ENCODE results near the gene LRBA. TPM values are rescaled to one million over a fixed set of nuclear protein-coding genes. Genes with fewer than 3 reads are reported as not detected.

Gene LRBA
- total RNA-seq, 4 donors from 2014 or later: 28.3 to 38.2 (median 32.1) TPM

GRCh38 chr4:150903603-150904002 is 111.5 kb downstream of the LRBA start:
- TF ChIP-seq CTCF (IDR thresholded peaks at IDR 0.05; ENCODE audit: low read depth): no peak

GRCh38 chr4:150896497-150896896 is 118.6 kb downstream of the LRBA start:
- TF ChIP-seq CTCF (IDR thresholded peaks at IDR 0.05; ENCODE audit: low read depth): no peak

- TF ChIP-seq CTCF (IDR thresholded peaks at IDR 0.05; ENCODE audit: low read depth): no peak
Observed at GRCh38 chr4:150890246-150890645, 124.8 kb downstream of the LRBA start.

- TF ChIP-seq CTCF (IDR thresholded peaks at IDR 0.05; ENCODE audit: low read depth): no peak
Observed at GRCh38 chr4:150889306-150889705, 125.8 kb downstream of the LRBA start.

GRCh38 chr4:150888625-150889024 is 126.5 kb downstream of the LRBA start:
- no peak for TF ChIP-seq CTCF (IDR thresholded peaks at IDR 0.05; ENCODE audit: low read depth)

- no peak for TF ChIP-seq CTCF (IDR thresholded peaks at IDR 0.05; ENCODE audit: low read depth)
Observed at GRCh38 chr4:150888217-150888616, 126.9 kb downstream of the LRBA start.

GRCh38 chr4:150886597-150886996 is 128.5 kb downstream of the LRBA start:
- TF ChIP-seq CTCF (IDR thresholded peaks at IDR 0.05; ENCODE audit: low read depth): no peak
